ENCODE results near the gene RUNX1.

DNA sequence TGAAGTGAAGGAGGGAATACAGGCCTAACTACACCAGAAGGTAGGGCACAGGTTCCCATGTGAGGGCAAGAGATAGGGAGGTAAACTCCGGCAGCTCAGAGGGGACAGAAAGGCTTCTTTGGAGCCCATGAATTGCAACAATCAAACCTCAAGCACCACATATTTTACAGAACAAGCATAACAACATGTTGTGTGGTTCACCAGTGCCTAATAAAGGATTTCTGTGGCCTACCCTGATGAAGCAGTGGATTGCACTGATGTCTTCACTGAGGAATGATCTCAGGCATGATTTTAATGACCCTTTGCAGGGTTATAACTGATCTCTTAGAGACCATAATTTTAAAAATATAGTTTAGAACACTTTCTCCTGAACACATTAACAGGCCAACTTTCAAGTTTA is 77.4 kb downstream of the RUNX1 start:
- TF ChIP-seq POLR2A (IDR thresholded peaks at IDR 0.05; ENCODE audit: low read length) (no peak), GATA1 (IDR thresholded peaks at IDR 0.05; ENCODE audit: low read depth, low read length) (no peak)

Data from erythroblast (primary cell).